Bronchial epithelial cell (primary cell): ENCODE results near the gene PKD2L1. TPM values are rescaled to one million over a fixed set of nuclear protein-coding genes. Genes with fewer than 3 reads are reported as not detected.
A peak's percentile ranks its signal among the peaks of the same experiment; 100 is the strongest.

Experiments
- DNase-seq: peaks from one replicate; pipeline ENCODE4 v3.0.0-alpha.2; 2010; ENCODE audit warnings: low read depth
- FAIRE-seq: peaks from 2 replicates; lab custom pipeline; 2011; peaks lifted over from hg19 to GRCh38; lab: Jason Lieb, UNC
- H3K27me3 ChIP-seq: 2 replicates; pipeline ENCODE4 v1.5.1; 2011; ENCODE audit warnings: low read length; ENCODE audit not compliant: control insufficient read depth, insufficient read depth
- H3K36me3 ChIP-seq: 2 replicates; pipeline ENCODE4 v1.5.1; 2011; ENCODE audit warnings: low read length; ENCODE audit not compliant: control insufficient read depth, insufficient read depth
- H3K4me3 ChIP-seq: 2 replicates; pipeline ENCODE4 v1.5.1; 2011; ENCODE audit warnings: mild to moderate bottlenecking, low read depth, low read length, control low read depth
- CTCF ChIP-seq: IDR thresholded peaks from 2 replicates; pipeline ENCODE4 v1.5.1; 2011; ENCODE audit warnings: mild to moderate bottlenecking, moderate library complexity, low read length, control low read depth, inconsistent platforms; ENCODE audit not compliant: insufficient read depth, severe bottlenecking
- total RNA-seq: library from RNA; depleted of rRNA; stranded (reverse); fragments of >200 nt; gene quantifications from 2 replicates; pipeline ENCODE4 v1.2.1, GENCODE V29; 2014

The PKD2L1 gene
- total RNA-seq, 1 donor from 2014 or later = not detected

- TF ChIP-seq CTCF = no peak
- no peaks in the 10 kb centered on the region for H3K36me3 ChIP-seq
- FAIRE-seq = no peak
- no peak for DNase-seq
- peak overlapping the region; percentile 33 for H3K4me3 ChIP-seq
- H3K27me3 ChIP-seq = no peaks in the 10 kb centered on the region
Measured at GRCh38 chr10:100372415-100373297, 42.6 kb upstream of the PKD2L1 start.

GRCh38 chr10:100371482-100372027 is 41.5 kb upstream of the PKD2L1 start:
- DNase-seq = no peak
- TF ChIP-seq CTCF = no peak
- no peak overlapping the region for H3K4me3 ChIP-seq
- H3K36me3 ChIP-seq = no peaks in the 10 kb centered on the region
- H3K27me3 ChIP-seq = no peaks in the 10 kb centered on the region
- FAIRE-seq = no peak

- no peak for FAIRE-seq
- H3K27me3 ChIP-seq = no peaks in the 10 kb centered on the region
- no peaks in the 10 kb centered on the region for H3K36me3 ChIP-seq
- no peak overlapping the region for H3K4me3 ChIP-seq
- no peak for TF ChIP-seq CTCF
- peak; percentile 88 for DNase-seq
Measured at GRCh38 chr10:100370714-100371481, 40.9 kb upstream of the PKD2L1 start.

- FAIRE-seq = no peak
- no peak for TF ChIP-seq CTCF
- H3K36me3 ChIP-seq = no peaks in the 10 kb centered on the region
- no peak overlapping the region for H3K4me3 ChIP-seq
- H3K27me3 ChIP-seq = no peaks in the 10 kb centered on the region
- DNase-seq = no peak
Measured at GRCh38 chr10:100368721-100369120, 38.7 kb upstream of the PKD2L1 start.

- peak; percentile 95 for DNase-seq
- no peak overlapping the region for H3K4me3 ChIP-seq
- peaks cover 5% of the 10 kb centered on the region for H3K36me3 ChIP-seq
Measured at GRCh38 chr10:100364735-100365391, 34.8 kb upstream of the PKD2L1 start.

More at GRCh38 chr10:100364735-100365391, 34.8 kb upstream of the PKD2L1 start:
- FAIRE-seq = no peak
- no peaks in the 10 kb centered on the region for H3K27me3 ChIP-seq
- TF ChIP-seq CTCF = no peak
